ENCODE data around the gene ASRGL1.

Gene ASRGL1

DNA sequence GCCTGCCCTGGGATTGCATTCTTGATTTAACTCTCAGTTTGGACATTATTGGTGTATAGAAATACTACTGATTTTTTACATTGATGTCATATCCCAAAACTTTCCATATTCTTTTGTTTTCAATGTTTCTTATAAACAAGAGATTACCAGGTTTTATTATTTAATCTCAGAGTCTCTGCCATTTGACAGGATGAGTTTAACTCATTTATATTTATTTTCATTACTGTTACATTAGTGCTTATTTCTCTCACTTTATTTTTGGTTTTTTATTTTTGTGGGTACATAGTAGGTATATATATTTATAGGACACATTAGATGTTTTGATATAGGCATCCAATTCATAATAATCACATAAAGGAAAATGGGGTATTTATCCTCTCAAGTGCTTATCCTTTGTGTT is 29.3 kb upstream of the ASRGL1 start:
- Histone ChIP-seq H2BK120ac (ENCODE audit: low read depth, low read length) (no peak overlapping the region), H3K4me2 (ENCODE audit: low read length, poor library complexity, severe bottlenecking) (no peak overlapping the region), H2AK5ac (ENCODE audit: low read length, severe bottlenecking) (no peak overlapping the region), H2BK12ac (ENCODE audit: low read length in 2 of 2) (no peak overlapping the region), H2BK5ac (ENCODE audit: low read depth, low read length, poor library complexity, severe bottlenecking) (no peak overlapping the region), H3K14ac (ENCODE audit: low read length in 2 of 2) (no peak overlapping the region), H3K4me1 (ENCODE audit: control insufficient read depth, insufficient read depth, low read depth, low read length) (peaks cover 3% of the 10 kb centered on the region), H4K8ac (ENCODE audit: low read length) (no peak overlapping the region), H3K18ac (ENCODE audit: low read depth in 1 of 2, low read length in 2 of 2) (no peak overlapping the region), H3K79me1 (replicated peaks; ENCODE audit: low read length, poor library complexity, severe bottlenecking) (no peaks in the 10 kb centered on the region), H3K4ac (ENCODE audit: low read depth in 1 of 2, low read length in 2 of 2) (no peak overlapping the region), H2BK15ac (ENCODE audit: low read depth, poor library complexity, severe bottlenecking) (no peak overlapping the region), H3K27ac (ENCODE audit: low read length, poor library complexity, severe bottlenecking) (no peak overlapping the region), H4K91ac (ENCODE audit: low read length) (no peak overlapping the region), H3K23ac (ENCODE audit: low read length in 2 of 2) (no peak overlapping the region), H3K27me3 (ENCODE audit: control insufficient read depth in 1 of 2, insufficient read depth in 1 of 2, low read length in 2 of 2) (peaks cover 18 to 46% of the 10 kb centered on the region in 2 experiments), H3K36me3 (ENCODE audit: control insufficient read depth in 1 of 2, insufficient read depth in 2 of 2, low read depth in 1 of 2, low read length in 2 of 2) (no peaks in the 10 kb centered on the region), H3K9ac (ENCODE audit: low read length) (no peak overlapping the region), H3K4me3 (ENCODE audit: insufficient read depth in 1 of 2, low read depth in 1 of 2, low read length in 2 of 2) (no peak overlapping the region), H3K9me3 (ENCODE audit: control insufficient read depth, low read length) (peaks cover 8% of the 10 kb centered on the region), H2AFZ (ENCODE audit: low read depth, low read length) (no peak overlapping the region)
- DNase-seq = no peak

DNA sequence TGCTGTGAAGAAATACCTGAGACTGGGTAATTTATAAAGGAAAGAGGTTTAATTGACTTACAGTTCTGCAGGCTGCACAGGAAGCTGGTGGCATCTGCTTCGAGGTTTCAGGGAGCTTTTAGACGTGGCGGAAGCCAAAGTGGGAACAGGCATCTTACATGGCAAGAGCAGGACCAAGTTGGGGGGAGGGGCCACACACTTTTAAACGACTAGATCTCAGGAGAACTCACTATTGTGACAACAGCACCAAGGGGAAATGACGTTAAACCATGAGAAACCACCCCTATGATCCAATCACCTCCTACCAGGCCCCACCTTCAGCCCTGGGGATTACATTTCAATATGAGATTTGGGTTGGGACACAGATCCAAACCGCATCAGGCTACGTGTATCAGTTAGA is 27.3 kb upstream of the ASRGL1 start:
- no peak overlapping the region for H2BK15ac ChIP-seq (ENCODE audit: low read depth, poor library complexity, severe bottlenecking)
- H4K91ac ChIP-seq (ENCODE audit: low read length) = no peak overlapping the region
- H3K27me3 ChIP-seq (ENCODE audit: control insufficient read depth in 1 of 2, insufficient read depth in 1 of 2, low read length in 2 of 2) = peaks cover 30 to 55% of the 10 kb centered on the region in 2 experiments
- H3K36me3 ChIP-seq (ENCODE audit: control insufficient read depth in 1 of 2, insufficient read depth in 2 of 2, low read depth in 1 of 2, low read length in 2 of 2) = no peaks in the 10 kb centered on the region
- no peak overlapping the region for H3K9ac ChIP-seq (ENCODE audit: low read length)
- no peak overlapping the region for H3K23ac ChIP-seq (ENCODE audit: low read length in 2 of 2)
- H2AK5ac ChIP-seq (ENCODE audit: low read length, severe bottlenecking) = no peak overlapping the region
- H2BK5ac ChIP-seq (ENCODE audit: low read depth, low read length, poor library complexity, severe bottlenecking) = no peak overlapping the region
- H3K4me1 ChIP-seq (ENCODE audit: control insufficient read depth, insufficient read depth, low read depth, low read length) = peaks cover 3% of the 10 kb centered on the region
- H3K14ac ChIP-seq (ENCODE audit: low read length in 2 of 2) = no peak overlapping the region
- H3K79me1 ChIP-seq (replicated peaks; ENCODE audit: low read length, poor library complexity, severe bottlenecking) = no peaks in the 10 kb centered on the region
- 65% methylated on average over 5 of the region's 7 CpGs for WGBS
- H2AFZ ChIP-seq (ENCODE audit: low read depth, low read length) = no peak overlapping the region
- H4K8ac ChIP-seq (ENCODE audit: low read length) = no peak overlapping the region
- H3K18ac ChIP-seq (ENCODE audit: low read depth in 1 of 2, low read length in 2 of 2) = no peak overlapping the region
- no peak overlapping the region for H3K4me2 ChIP-seq (ENCODE audit: low read length, poor library complexity, severe bottlenecking)
- no peak overlapping the region for H3K27ac ChIP-seq (ENCODE audit: low read length, poor library complexity, severe bottlenecking)
- peaks cover 8% of the 10 kb centered on the region for H3K9me3 ChIP-seq (ENCODE audit: control insufficient read depth, low read length)
- H2BK12ac ChIP-seq (ENCODE audit: low read length in 2 of 2) = no peak overlapping the region
- no peak for DNase-seq
- no peak overlapping the region for H3K4me3 ChIP-seq (ENCODE audit: insufficient read depth in 1 of 2, low read depth in 1 of 2, low read length in 2 of 2)
- no peak overlapping the region for H2BK120ac ChIP-seq (ENCODE audit: low read depth, low read length)
- H3K4ac ChIP-seq (ENCODE audit: low read depth in 1 of 2, low read length in 2 of 2) = no peak overlapping the region

DNA sequence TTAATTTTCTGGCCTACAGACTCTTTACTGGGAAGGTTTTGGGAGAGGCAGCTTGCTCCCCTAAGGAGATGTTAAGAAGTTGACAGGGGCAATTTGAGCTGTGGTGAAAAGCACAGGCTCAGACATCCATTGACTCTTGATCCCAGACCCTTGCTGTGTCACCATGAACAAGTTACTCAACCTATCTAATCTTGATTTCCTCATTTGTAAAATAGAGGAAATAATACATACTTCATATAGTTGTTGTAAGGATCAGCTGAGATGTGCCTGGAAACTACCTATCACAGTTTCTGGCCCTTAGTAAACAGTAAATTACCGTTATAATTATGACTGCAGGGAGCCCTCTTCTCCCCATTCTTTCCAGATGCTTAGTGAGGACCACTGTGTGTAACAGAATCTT is 21.8 kb upstream of the ASRGL1 start:
- Histone ChIP-seq H3K23ac (ENCODE audit: low read length in 2 of 2) (no peak overlapping the region), H2BK12ac (ENCODE audit: low read length in 2 of 2) (no peak overlapping the region), H2BK120ac (ENCODE audit: low read depth, low read length) (no peak overlapping the region), H2AFZ (ENCODE audit: low read depth, low read length) (no peak overlapping the region), H3K18ac (ENCODE audit: low read depth in 1 of 2, low read length in 2 of 2) (no peak overlapping the region), H4K91ac (ENCODE audit: low read length) (no peak overlapping the region), H3K4me1 (ENCODE audit: control insufficient read depth, insufficient read depth, low read depth, low read length) (peaks cover 3% of the 10 kb centered on the region), H3K36me3 (ENCODE audit: control insufficient read depth in 1 of 2, insufficient read depth in 2 of 2, low read depth in 1 of 2, low read length in 2 of 2) (no peaks in the 10 kb centered on the region), H2BK15ac (ENCODE audit: low read depth, poor library complexity, severe bottlenecking) (no peak overlapping the region), H3K9me3 (ENCODE audit: control insufficient read depth, low read length) (no peaks in the 10 kb centered on the region), H2AK5ac (ENCODE audit: low read length, severe bottlenecking) (no peak overlapping the region), H3K27me3 (ENCODE audit: control insufficient read depth in 1 of 2, insufficient read depth in 1 of 2, low read length in 2 of 2) (peaks cover 37 to 49% of the 10 kb centered on the region in 2 experiments), H4K8ac (ENCODE audit: low read length) (no peak overlapping the region), H3K4ac (ENCODE audit: low read depth in 1 of 2, low read length in 2 of 2) (no peak overlapping the region), H2BK5ac (ENCODE audit: low read depth, low read length, poor library complexity, severe bottlenecking) (no peak overlapping the region), H3K27ac (ENCODE audit: low read length, poor library complexity, severe bottlenecking) (no peak overlapping the region), H3K4me3 (ENCODE audit: insufficient read depth in 1 of 2, low read depth in 1 of 2, low read length in 2 of 2) (no peak overlapping the region), H3K4me2 (ENCODE audit: low read length, poor library complexity, severe bottlenecking) (no peak overlapping the region), H3K79me1 (replicated peaks; ENCODE audit: low read length, poor library complexity, severe bottlenecking) (no peaks in the 10 kb centered on the region), H3K14ac (ENCODE audit: low read length in 2 of 2) (no peak overlapping the region), H3K9ac (ENCODE audit: low read length) (no peak overlapping the region)
- DNase-seq = no peak
- WGBS = 67% methylated on average over 1 of the region's 1 CpG

DNA sequence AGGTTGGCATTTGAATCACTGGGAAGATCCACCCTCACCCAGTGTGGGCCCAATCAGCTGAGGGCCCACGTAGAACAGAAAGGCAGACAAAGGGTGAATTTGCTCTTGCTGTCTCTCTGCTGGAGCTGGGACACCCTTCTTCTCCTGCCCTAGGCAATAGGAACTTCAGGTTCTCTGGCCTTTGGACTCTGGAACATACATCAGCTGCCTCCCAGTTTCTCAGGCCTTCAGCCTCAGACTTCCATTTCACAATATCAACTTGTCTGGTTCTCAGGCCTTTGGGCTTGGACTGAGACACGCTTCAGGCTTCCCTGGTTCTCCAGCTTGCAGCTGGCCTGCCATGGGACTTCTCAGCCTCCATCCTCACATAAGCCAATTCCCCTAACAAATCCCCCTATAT is 14.7 kb upstream of the ASRGL1 start:
- Histone ChIP-seq H3K14ac (ENCODE audit: low read length in 2 of 2) (no peak overlapping the region), H3K79me1 (replicated peaks; ENCODE audit: low read length, poor library complexity, severe bottlenecking) (no peaks in the 10 kb centered on the region), H3K27me3 (ENCODE audit: control insufficient read depth in 1 of 2, insufficient read depth in 1 of 2, low read length in 2 of 2) (peaks cover 9 to 38% of the 10 kb centered on the region in 2 experiments), H3K4ac (ENCODE audit: low read depth in 1 of 2, low read length in 2 of 2) (no peak overlapping the region), H3K9ac (ENCODE audit: low read length) (no peak overlapping the region), H2BK120ac (ENCODE audit: low read depth, low read length) (no peak overlapping the region), H2BK5ac (ENCODE audit: low read depth, low read length, poor library complexity, severe bottlenecking) (no peak overlapping the region), H3K4me2 (ENCODE audit: low read length, poor library complexity, severe bottlenecking) (no peak overlapping the region), H3K36me3 (ENCODE audit: control insufficient read depth in 1 of 2, insufficient read depth in 2 of 2, low read depth in 1 of 2, low read length in 2 of 2) (no peaks in the 10 kb centered on the region), H4K8ac (ENCODE audit: low read length) (no peak overlapping the region), H2BK15ac (ENCODE audit: low read depth, poor library complexity, severe bottlenecking) (no peak overlapping the region), H3K23ac (ENCODE audit: low read length in 2 of 2) (no peak overlapping the region), H3K18ac (ENCODE audit: low read depth in 1 of 2, low read length in 2 of 2) (no peak overlapping the region), H3K9me3 (ENCODE audit: control insufficient read depth, low read length) (no peaks in the 10 kb centered on the region), H2BK12ac (ENCODE audit: low read length in 2 of 2) (no peak overlapping the region), H4K91ac (ENCODE audit: low read length) (no peak overlapping the region), H2AFZ (ENCODE audit: low read depth, low read length) (no peak overlapping the region), H3K27ac (ENCODE audit: low read length, poor library complexity, severe bottlenecking) (no peak overlapping the region), H3K4me1 (ENCODE audit: control insufficient read depth, insufficient read depth, low read depth, low read length) (peaks cover 5% of the 10 kb centered on the region), H2AK5ac (ENCODE audit: low read length, severe bottlenecking) (no peak overlapping the region), H3K4me3 (ENCODE audit: insufficient read depth in 1 of 2, low read depth in 1 of 2, low read length in 2 of 2) (no peak overlapping the region)
- DNase-seq = no peak
- WGBS = 61% methylated on average over 2 of the region's 2 CpGs

Measured in mesenchymal stem cell (in vitro differentiated cells and primary cell).